Erythroblast (primary cell): Measurements from ENCODE around the gene P2RX5.

Source experiments
- GATA1 ChIP-seq: IDR thresholded peaks from 2 replicates; pipeline ENCODE4 v1.6.1; 2011; ENCODE audit warnings: low read depth, mild to moderate bottlenecking, control low read depth, low read length, moderate library complexity
- POLR2A ChIP-seq: IDR thresholded peaks from 2 replicates; pipeline ENCODE4 v1.6.1; 2011; ENCODE audit warnings: mild to moderate bottlenecking, low read length

- TF ChIP-seq POLR2A (no peak), GATA1 (no peak)
Measured at GRCh38 chr17:3739422-3740124, 43.6 kb upstream of the P2RX5 start.
